ENCODE data around the gene CYP3A4. TPM values are rescaled to one million over a fixed set of nuclear protein-coding genes. Genes with fewer than 3 reads are reported as not detected.
"Not testable (repeated sequence)": the region's sequence is repeated elsewhere in the genome, so short reads cannot be mapped to it uniquely, and the experiment has no call there.

The CYP3A4 gene
- total and polyA plus RNA-seq, 4 donors = 0.37 TPM; not detected in 3

GRCh38 chr7:99806839-99807478 is 23.0 kb upstream of the CYP3A4 start:
- H3K27me3 ChIP-seq (ENCODE audit: control insufficient read depth in 3 of 3, insufficient read depth in 3 of 3, low read length in 2 of 3) = no peaks in the 10 kb centered on the region
- 80 to 87% methylated on average over 3 of the region's 3 CpGs for WGBS, 2 donors
- H3K36me3 ChIP-seq (ENCODE audit: control insufficient read depth in 4 of 4, insufficient read depth in 4 of 4, low read length in 4 of 4) = no peaks in the 10 kb centered on the region
- H3K4me1 ChIP-seq (ENCODE audit: control insufficient read depth in 5 of 5, insufficient read depth in 5 of 5, low read length in 5 of 5) = no peaks in the 10 kb centered on the region
- no peak overlapping the region for H3K4me3 ChIP-seq
- TF ChIP-seq, protein P1, sequence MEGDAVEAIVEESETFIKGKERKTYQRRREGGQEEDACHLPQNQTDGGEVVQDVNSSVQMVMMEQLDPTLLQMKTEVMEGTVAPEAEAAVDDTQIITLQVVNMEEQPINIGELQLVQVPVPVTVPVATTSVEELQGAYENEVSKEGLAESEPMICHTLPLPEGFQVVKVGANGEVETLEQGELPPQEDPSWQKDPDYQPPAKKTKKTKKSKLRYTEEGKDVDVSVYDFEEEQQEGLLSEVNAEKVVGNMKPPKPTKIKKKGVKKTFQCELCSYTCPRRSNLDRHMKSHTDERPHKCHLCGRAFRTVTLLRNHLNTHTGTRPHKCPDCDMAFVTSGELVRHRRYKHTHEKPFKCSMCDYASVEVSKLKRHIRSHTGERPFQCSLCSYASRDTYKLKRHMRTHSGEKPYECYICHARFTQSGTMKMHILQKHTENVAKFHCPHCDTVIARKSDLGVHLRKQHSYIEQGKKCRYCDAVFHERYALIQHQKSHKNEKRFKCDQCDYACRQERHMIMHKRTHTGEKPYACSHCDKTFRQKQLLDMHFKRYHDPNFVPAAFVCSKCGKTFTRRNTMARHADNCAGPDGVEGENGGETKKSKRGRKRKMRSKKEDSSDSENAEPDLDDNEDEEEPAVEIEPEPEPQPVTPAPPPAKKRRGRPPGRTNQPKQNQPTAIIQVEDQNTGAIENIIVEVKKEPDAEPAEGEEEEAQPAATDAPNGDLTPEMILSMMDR (IDR thresholded peaks at IDR 0.05; ENCODE audit: control extremely low read depth, extremely low read depth) = no peak
- H3K9ac ChIP-seq (ENCODE audit: insufficient read depth in 1 of 2, low read length in 2 of 2) = no peak overlapping the region
- ATAC-seq (ENCODE audit: insufficient read depth, low FRiP score) (no peak), DNase-seq (no peak)
- peaks cover 0 to 4% (median 1%) of the 10 kb centered on the region in 4 donors for H3K9me3 ChIP-seq (ENCODE audit: control insufficient read depth in 4 of 4, insufficient read depth in 3 of 4, low read length in 3 of 4)
- no peak overlapping the region for H3K27ac ChIP-seq (ENCODE audit: low read depth in 1 of 2, low read length in 1 of 2)

DNA sequence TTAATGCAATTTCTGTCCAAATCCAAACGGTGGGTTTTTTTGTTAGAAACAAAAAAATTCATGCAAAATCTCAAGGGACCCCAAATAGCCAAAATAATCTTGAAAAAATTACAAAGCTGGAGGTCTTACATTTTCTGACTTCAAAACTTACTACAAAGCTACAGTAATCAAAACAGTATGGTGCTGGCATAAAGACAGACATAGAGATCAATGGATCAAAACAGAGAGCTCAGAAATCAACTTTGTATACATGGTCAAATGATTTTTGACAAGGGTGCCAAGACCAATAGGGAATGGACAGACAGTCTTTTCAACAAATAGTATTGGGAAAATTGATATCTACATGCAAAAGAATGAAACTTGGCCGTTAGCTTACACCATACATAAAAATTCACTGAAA is 21.7 kb upstream of the CYP3A4 start:
- H3K4me1 ChIP-seq (ENCODE audit: control insufficient read depth in 5 of 5, insufficient read depth in 5 of 5, low read length in 5 of 5) = no peaks in the 10 kb centered on the region
- H3K27ac ChIP-seq (ENCODE audit: low read depth in 1 of 2, low read length in 1 of 2) = no peak overlapping the region
- TF ChIP-seq, protein P1 (IDR thresholded peaks at IDR 0.05; ENCODE audit: control extremely low read depth, extremely low read depth) = no peak
- WGBS, 2 donors = 82 to 92% methylated on average over 2 of the region's 2 CpGs
- DNase-seq = no peak
- peaks cover 0 to 4% (median 1%) of the 10 kb centered on the region in 4 donors for H3K9me3 ChIP-seq (ENCODE audit: control insufficient read depth in 4 of 4, insufficient read depth in 3 of 4, low read length in 3 of 4)
- ATAC-seq (ENCODE audit: insufficient read depth, low FRiP score) = no peak
- no peaks in the 10 kb centered on the region for H3K27me3 ChIP-seq (ENCODE audit: control insufficient read depth in 3 of 3, insufficient read depth in 3 of 3, low read length in 2 of 3)
- H3K36me3 ChIP-seq (ENCODE audit: control insufficient read depth in 4 of 4, insufficient read depth in 4 of 4, low read length in 4 of 4) = no peaks in the 10 kb centered on the region
- H3K9ac ChIP-seq (ENCODE audit: insufficient read depth in 1 of 2, low read length in 2 of 2) = no peak overlapping the region
- H3K4me3 ChIP-seq = no peak overlapping the region

GRCh38 chr7:99803118-99803517 is 19.1 kb upstream of the CYP3A4 start:
- H3K27me3 ChIP-seq (ENCODE audit: control insufficient read depth in 3 of 3, insufficient read depth in 3 of 3, low read length in 2 of 3); DNase-seq; ATAC-seq (ENCODE audit: insufficient read depth, low FRiP score); H3K4me3 ChIP-seq; H3K9me3 ChIP-seq (ENCODE audit: control insufficient read depth in 4 of 4, insufficient read depth in 3 of 4, low read length in 3 of 4); H3K9ac ChIP-seq (ENCODE audit: insufficient read depth in 1 of 2, low read length in 2 of 2); H3K27ac ChIP-seq (ENCODE audit: low read depth in 1 of 2, low read length in 1 of 2); H3K36me3 ChIP-seq (ENCODE audit: control insufficient read depth in 4 of 4, insufficient read depth in 4 of 4, low read length in 4 of 4); H3K4me1 ChIP-seq (ENCODE audit: control insufficient read depth in 5 of 5, insufficient read depth in 5 of 5, low read length in 5 of 5): not testable (repeated sequence)
- 81 to 95% methylated on average over 6 of the region's 6 CpGs for WGBS, 2 donors

DNA sequence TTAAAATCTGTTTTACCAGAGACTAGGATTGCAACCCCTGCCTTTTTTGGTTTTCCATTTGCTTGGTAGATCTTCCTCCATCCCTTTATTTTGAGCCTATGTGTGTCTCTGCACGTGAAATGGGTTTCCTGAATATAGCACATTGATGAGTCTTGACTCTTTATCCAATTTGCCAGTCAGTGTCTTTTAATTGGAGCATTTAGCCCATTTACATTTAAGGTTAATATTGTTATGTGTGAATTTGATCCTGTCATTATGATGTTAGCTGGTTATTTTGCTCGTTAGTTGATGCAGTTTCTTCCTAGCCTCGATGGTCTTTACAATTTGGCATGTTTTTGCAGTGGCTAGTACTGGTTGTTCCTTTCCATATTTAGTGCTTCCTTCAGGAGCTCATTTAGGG is 17.4 kb upstream of the CYP3A4 start:
- 85 to 89% methylated on average over 2 of the region's 3 CpGs for WGBS, 2 donors

More for the DNA sequence above, 17.4 kb upstream of the CYP3A4 start:
- not testable (repeated sequence) for H3K36me3 ChIP-seq (ENCODE audit: control insufficient read depth in 4 of 4, insufficient read depth in 4 of 4, low read length in 4 of 4); H3K27me3 ChIP-seq (ENCODE audit: control insufficient read depth in 3 of 3, insufficient read depth in 3 of 3, low read length in 2 of 3); ATAC-seq (ENCODE audit: insufficient read depth, low FRiP score); DNase-seq; H3K27ac ChIP-seq (ENCODE audit: low read depth in 1 of 2, low read length in 1 of 2); H3K9ac ChIP-seq (ENCODE audit: insufficient read depth in 1 of 2, low read length in 2 of 2); H3K4me1 ChIP-seq (ENCODE audit: control insufficient read depth in 5 of 5, insufficient read depth in 5 of 5, low read length in 5 of 5); H3K4me3 ChIP-seq; H3K9me3 ChIP-seq (ENCODE audit: control insufficient read depth in 4 of 4, insufficient read depth in 3 of 4, low read length in 3 of 4)

Data from lung (tissue), 12 donors.